Measurements from ENCODE around the gene DDX11. TPM values are rescaled to one million over a fixed set of nuclear protein-coding genes. Genes with fewer than 3 reads are reported as not detected.
"Not testable (repeated sequence)": the region's sequence is repeated elsewhere in the genome, so short reads cannot be mapped to it uniquely, and the experiment has no call there.

Gene DDX11
- total and polyA plus RNA-seq, 2 donors (not counting 1 experiment from before 2014, with no cell fraction given): 4.4 to 13.2 TPM

GRCh38 chr12:31104220-31104619 is 30.6 kb downstream of the DDX11 start:
- H3K4me1 ChIP-seq (ENCODE audit: control insufficient read depth, extremely low read depth, insufficient read depth, low read length); H3K27ac ChIP-seq (ENCODE audit: insufficient read depth, low read length); H3K27me3 ChIP-seq (ENCODE audit: control insufficient read depth, insufficient read depth, low read length); H3K9ac ChIP-seq (ENCODE audit: insufficient read depth, low read length); H2AFZ ChIP-seq (ENCODE audit: low read length); H3K79me2 ChIP-seq (ENCODE audit: control insufficient read depth, insufficient read depth, low read length); H3K9me3 ChIP-seq (ENCODE audit: control insufficient read depth, insufficient read depth, low read depth, low read length); H4K20me1 ChIP-seq (ENCODE audit: control insufficient read depth, extremely low read depth, insufficient read depth, low read length); H3K4me2 ChIP-seq (ENCODE audit: extremely low read depth, insufficient read depth, low read length); H3K4me3 ChIP-seq (replicated peaks in 1 of 4; ENCODE audit: control extremely low read depth in 1 of 4, insufficient read depth in 1 of 4, low read depth in 3 of 4, low read length in 4 of 4); H3K36me3 ChIP-seq (ENCODE audit: control insufficient read depth, insufficient read depth, low read length); DNase-seq (ENCODE audit: low read depth in 2 of 2): not testable (repeated sequence)

GRCh38 chr12:31104773-31105172 is 31.1 kb downstream of the DDX11 start:
- not testable (repeated sequence) for H3K9ac ChIP-seq (ENCODE audit: insufficient read depth, low read length); H3K36me3 ChIP-seq (ENCODE audit: control insufficient read depth, insufficient read depth, low read length); H3K79me2 ChIP-seq (ENCODE audit: control insufficient read depth, insufficient read depth, low read length); H2AFZ ChIP-seq (ENCODE audit: low read length); H4K20me1 ChIP-seq (ENCODE audit: control insufficient read depth, extremely low read depth, insufficient read depth, low read length); H3K9me3 ChIP-seq (ENCODE audit: control insufficient read depth, insufficient read depth, low read depth, low read length); H3K27ac ChIP-seq (ENCODE audit: insufficient read depth, low read length); H3K4me2 ChIP-seq (ENCODE audit: extremely low read depth, insufficient read depth, low read length); H3K27me3 ChIP-seq (ENCODE audit: control insufficient read depth, insufficient read depth, low read length); H3K4me3 ChIP-seq (replicated peaks in 1 of 4; ENCODE audit: control extremely low read depth in 1 of 4, insufficient read depth in 1 of 4, low read depth in 3 of 4, low read length in 4 of 4); DNase-seq (ENCODE audit: low read depth in 2 of 2); H3K4me1 ChIP-seq (ENCODE audit: control insufficient read depth, extremely low read depth, insufficient read depth, low read length)

DNA sequence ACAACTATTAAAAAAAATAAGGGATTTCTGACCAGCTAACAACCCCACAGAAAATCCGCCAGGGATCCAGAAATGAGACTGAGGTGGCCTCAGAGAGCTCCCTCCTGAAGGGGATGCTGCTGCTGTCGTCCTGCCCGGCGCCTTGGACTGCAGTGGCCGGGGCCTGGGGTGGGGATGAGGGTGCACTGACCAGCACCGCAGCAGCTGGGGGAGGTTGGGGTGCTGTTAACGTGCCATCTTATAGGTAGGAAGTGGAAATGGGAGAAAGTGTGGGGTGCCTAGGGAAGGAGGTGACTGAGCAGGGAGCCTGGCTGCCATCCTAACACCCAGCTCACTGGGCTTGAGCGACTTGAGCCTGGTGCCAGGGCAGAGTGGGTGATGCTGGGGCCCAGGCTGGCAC is 32.0 kb downstream of the DDX11 start:
- H3K4me3 ChIP-seq (replicated peaks in 1 of 4; ENCODE audit: control extremely low read depth in 1 of 4, insufficient read depth in 1 of 4, low read depth in 3 of 4, low read length in 4 of 4): no peak overlapping the region
- H3K27ac ChIP-seq (ENCODE audit: insufficient read depth, low read length): no peak overlapping the region

GRCh38 chr12:31106101-31106803 is 32.6 kb downstream of the DDX11 start:
- Histone ChIP-seq H4K20me1 (ENCODE audit: control insufficient read depth, extremely low read depth, insufficient read depth, low read length) (no peaks in the 10 kb centered on the region), H3K4me2 (ENCODE audit: extremely low read depth, insufficient read depth, low read length) (no peak overlapping the region), H3K9ac (ENCODE audit: insufficient read depth, low read length) (no peak overlapping the region), H3K4me1 (ENCODE audit: control insufficient read depth, extremely low read depth, insufficient read depth, low read length) (no peaks in the 10 kb centered on the region), H3K36me3 (ENCODE audit: control insufficient read depth, insufficient read depth, low read length) (no peaks in the 10 kb centered on the region), H3K27ac (ENCODE audit: insufficient read depth, low read length) (no peak overlapping the region), H3K4me3 (replicated peaks in 1 of 4; ENCODE audit: control extremely low read depth in 1 of 4, insufficient read depth in 1 of 4, low read depth in 3 of 4, low read length in 4 of 4) (no peak overlapping the region), H3K79me2 (ENCODE audit: control insufficient read depth, insufficient read depth, low read length) (no peaks in the 10 kb centered on the region), H3K27me3 (ENCODE audit: control insufficient read depth, insufficient read depth, low read length) (no peaks in the 10 kb centered on the region), H2AFZ (ENCODE audit: low read length) (no peak overlapping the region), H3K9me3 (ENCODE audit: control insufficient read depth, insufficient read depth, low read depth, low read length) (no peaks in the 10 kb centered on the region)
- TF ChIP-seq, protein P1, sequence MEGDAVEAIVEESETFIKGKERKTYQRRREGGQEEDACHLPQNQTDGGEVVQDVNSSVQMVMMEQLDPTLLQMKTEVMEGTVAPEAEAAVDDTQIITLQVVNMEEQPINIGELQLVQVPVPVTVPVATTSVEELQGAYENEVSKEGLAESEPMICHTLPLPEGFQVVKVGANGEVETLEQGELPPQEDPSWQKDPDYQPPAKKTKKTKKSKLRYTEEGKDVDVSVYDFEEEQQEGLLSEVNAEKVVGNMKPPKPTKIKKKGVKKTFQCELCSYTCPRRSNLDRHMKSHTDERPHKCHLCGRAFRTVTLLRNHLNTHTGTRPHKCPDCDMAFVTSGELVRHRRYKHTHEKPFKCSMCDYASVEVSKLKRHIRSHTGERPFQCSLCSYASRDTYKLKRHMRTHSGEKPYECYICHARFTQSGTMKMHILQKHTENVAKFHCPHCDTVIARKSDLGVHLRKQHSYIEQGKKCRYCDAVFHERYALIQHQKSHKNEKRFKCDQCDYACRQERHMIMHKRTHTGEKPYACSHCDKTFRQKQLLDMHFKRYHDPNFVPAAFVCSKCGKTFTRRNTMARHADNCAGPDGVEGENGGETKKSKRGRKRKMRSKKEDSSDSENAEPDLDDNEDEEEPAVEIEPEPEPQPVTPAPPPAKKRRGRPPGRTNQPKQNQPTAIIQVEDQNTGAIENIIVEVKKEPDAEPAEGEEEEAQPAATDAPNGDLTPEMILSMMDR (conservative IDR thresholded peaks at IDR 0.05 in 1 of 2, IDR thresholded peaks at IDR 0.05 in 1 of 2; ENCODE audit: low read depth in 1 of 2, low read length in 2 of 2): no peak
- no peak for TF ChIP-seq EZH2 (IDR thresholded peaks at IDR 0.05; ENCODE audit: low read length, missing control alignments)
- DNase-seq (ENCODE audit: low read depth in 2 of 2): no peak

More for the DNA sequence above, 32.0 kb downstream of the DDX11 start:
- Histone ChIP-seq H3K9me3 (ENCODE audit: control insufficient read depth, insufficient read depth, low read depth, low read length) (no peaks in the 10 kb centered on the region), H3K4me2 (ENCODE audit: extremely low read depth, insufficient read depth, low read length) (no peak overlapping the region), H3K36me3 (ENCODE audit: control insufficient read depth, insufficient read depth, low read length) (no peaks in the 10 kb centered on the region), H3K9ac (ENCODE audit: insufficient read depth, low read length) (no peak overlapping the region), H4K20me1 (ENCODE audit: control insufficient read depth, extremely low read depth, insufficient read depth, low read length) (no peaks in the 10 kb centered on the region), H2AFZ (ENCODE audit: low read length) (no peak overlapping the region), H3K4me1 (ENCODE audit: control insufficient read depth, extremely low read depth, insufficient read depth, low read length) (no peaks in the 10 kb centered on the region), H3K27me3 (ENCODE audit: control insufficient read depth, insufficient read depth, low read length) (no peaks in the 10 kb centered on the region), H3K79me2 (ENCODE audit: control insufficient read depth, insufficient read depth, low read length) (no peaks in the 10 kb centered on the region)
- TF ChIP-seq, protein P1 (conservative IDR thresholded peaks at IDR 0.05 in 1 of 2, IDR thresholded peaks at IDR 0.05 in 1 of 2; ENCODE audit: low read depth in 1 of 2, low read length in 2 of 2): no peak
- TF ChIP-seq EZH2 (IDR thresholded peaks at IDR 0.05; ENCODE audit: low read length, missing control alignments): no peak
- no peak for DNase-seq (ENCODE audit: low read depth in 2 of 2)

- H3K9ac ChIP-seq (ENCODE audit: insufficient read depth, low read length); H3K79me2 ChIP-seq (ENCODE audit: control insufficient read depth, insufficient read depth, low read length); H3K4me3 ChIP-seq (replicated peaks in 1 of 4; ENCODE audit: control extremely low read depth in 1 of 4, insufficient read depth in 1 of 4, low read depth in 3 of 4, low read length in 4 of 4); H3K4me2 ChIP-seq (ENCODE audit: extremely low read depth, insufficient read depth, low read length); H3K36me3 ChIP-seq (ENCODE audit: control insufficient read depth, insufficient read depth, low read length); H3K27ac ChIP-seq (ENCODE audit: insufficient read depth, low read length); H3K9me3 ChIP-seq (ENCODE audit: control insufficient read depth, insufficient read depth, low read depth, low read length); H3K4me1 ChIP-seq (ENCODE audit: control insufficient read depth, extremely low read depth, insufficient read depth, low read length); DNase-seq (ENCODE audit: low read depth in 2 of 2); H3K27me3 ChIP-seq (ENCODE audit: control insufficient read depth, insufficient read depth, low read length); H2AFZ ChIP-seq (ENCODE audit: low read length); H4K20me1 ChIP-seq (ENCODE audit: control insufficient read depth, extremely low read depth, insufficient read depth, low read length): not testable (repeated sequence)
These were observed 36.1 kb downstream of the DDX11 start for GRCh38 chr12:31109773-31110172.

All from fibroblast of lung (primary cell).